Measurements from ENCODE around the gene NKAIN2.
"Not testable (repeated sequence)": the region's sequence is repeated elsewhere in the genome, so short reads cannot be mapped to it uniquely, and the experiment has no call there.

The NKAIN2 gene

GRCh38 chr6:124539096-124539495 is 735.4 kb downstream of the NKAIN2 start:
- TF ChIP-seq, protein P1, sequence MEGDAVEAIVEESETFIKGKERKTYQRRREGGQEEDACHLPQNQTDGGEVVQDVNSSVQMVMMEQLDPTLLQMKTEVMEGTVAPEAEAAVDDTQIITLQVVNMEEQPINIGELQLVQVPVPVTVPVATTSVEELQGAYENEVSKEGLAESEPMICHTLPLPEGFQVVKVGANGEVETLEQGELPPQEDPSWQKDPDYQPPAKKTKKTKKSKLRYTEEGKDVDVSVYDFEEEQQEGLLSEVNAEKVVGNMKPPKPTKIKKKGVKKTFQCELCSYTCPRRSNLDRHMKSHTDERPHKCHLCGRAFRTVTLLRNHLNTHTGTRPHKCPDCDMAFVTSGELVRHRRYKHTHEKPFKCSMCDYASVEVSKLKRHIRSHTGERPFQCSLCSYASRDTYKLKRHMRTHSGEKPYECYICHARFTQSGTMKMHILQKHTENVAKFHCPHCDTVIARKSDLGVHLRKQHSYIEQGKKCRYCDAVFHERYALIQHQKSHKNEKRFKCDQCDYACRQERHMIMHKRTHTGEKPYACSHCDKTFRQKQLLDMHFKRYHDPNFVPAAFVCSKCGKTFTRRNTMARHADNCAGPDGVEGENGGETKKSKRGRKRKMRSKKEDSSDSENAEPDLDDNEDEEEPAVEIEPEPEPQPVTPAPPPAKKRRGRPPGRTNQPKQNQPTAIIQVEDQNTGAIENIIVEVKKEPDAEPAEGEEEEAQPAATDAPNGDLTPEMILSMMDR (IDR thresholded peaks at IDR 0.05; ENCODE audit: low read depth, low read length), result no peak
- DNase-seq (ENCODE audit: low read depth, low spot score), result no peak
- in situ Hi-C loops (cut with HindIII; ENCODE audit: low sequenced_read_pairs), result no loop called here
- H3K4me3 ChIP-seq (ENCODE audit: low read depth, low read length), result no peak overlapping the region

- in situ Hi-C loops (cut with HindIII; ENCODE audit: low sequenced_read_pairs), result no loop called here
- no peak for DNase-seq (ENCODE audit: low read depth, low spot score)
- H3K4me3 ChIP-seq (ENCODE audit: low read depth, low read length), result no peak overlapping the region
- TF ChIP-seq, protein P1 (IDR thresholded peaks at IDR 0.05; ENCODE audit: low read depth, low read length), result no peak
These were observed 737.9 kb downstream of the NKAIN2 start for GRCh38 chr6:124541573-124541972.

GRCh38 chr6:124546601-124547000 is 742.9 kb downstream of the NKAIN2 start:
- TF ChIP-seq, protein P1 (IDR thresholded peaks at IDR 0.05; ENCODE audit: low read depth, low read length), result no peak
- no peak overlapping the region for H3K4me3 ChIP-seq (ENCODE audit: low read depth, low read length)
- no peak for DNase-seq (ENCODE audit: low read depth, low spot score)
- in situ Hi-C loops (cut with HindIII; ENCODE audit: low sequenced_read_pairs), result no loop called here

DNA sequence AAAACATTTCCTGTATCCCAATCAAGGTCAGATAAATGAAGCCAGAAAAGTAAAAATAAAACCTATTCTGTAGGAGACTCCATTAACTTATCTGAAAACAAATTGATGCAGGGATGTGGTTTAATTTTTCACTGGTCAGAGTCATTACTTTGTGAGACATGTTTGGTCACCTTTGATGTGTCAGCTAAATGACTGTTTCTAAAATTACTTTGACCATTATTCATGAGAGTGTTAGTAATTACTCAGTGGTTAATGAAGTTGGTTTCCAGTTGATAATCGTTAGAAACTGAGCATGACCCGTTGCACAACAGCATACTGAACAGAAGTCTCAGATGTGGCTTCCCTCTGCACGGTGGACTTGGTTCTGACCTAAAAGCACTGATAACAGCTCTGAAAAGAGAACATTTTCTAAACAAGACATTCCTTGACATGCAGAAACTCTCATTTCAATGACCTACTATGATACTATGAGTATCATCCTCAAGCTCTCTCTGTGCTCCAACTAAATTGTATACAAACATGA is 748.1 kb downstream of the NKAIN2 start:
- in situ Hi-C loops (cut with HindIII; ENCODE audit: low sequenced_read_pairs), result no loop called here
- H3K4me3 ChIP-seq (ENCODE audit: low read depth, low read length), result no peak overlapping the region
- no peak for DNase-seq (ENCODE audit: low read depth, low spot score)
- TF ChIP-seq, protein P1 (IDR thresholded peaks at IDR 0.05; ENCODE audit: low read depth, low read length), result no peak

DNA sequence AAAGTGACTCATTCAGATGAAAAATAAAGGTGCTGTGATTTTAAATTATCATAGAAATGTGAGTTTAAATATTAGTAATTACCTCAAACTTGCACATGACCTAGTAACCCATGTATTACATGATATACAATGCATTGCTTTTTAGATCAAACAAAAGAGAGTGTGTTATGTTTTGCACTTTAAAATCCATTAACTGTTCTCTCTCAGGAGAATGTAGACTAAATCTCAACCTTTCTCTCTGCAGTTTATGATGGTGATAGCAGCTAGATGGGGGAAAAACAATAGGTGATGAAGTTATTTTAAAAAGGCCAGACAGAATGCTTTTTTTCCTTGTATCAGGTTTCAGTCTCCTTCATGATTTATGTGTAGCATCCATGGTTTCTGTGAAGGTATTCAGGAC is 754.2 kb downstream of the NKAIN2 start:
- no peak overlapping the region for H3K4me3 ChIP-seq (ENCODE audit: low read depth, low read length)
- TF ChIP-seq, protein P1 (IDR thresholded peaks at IDR 0.05; ENCODE audit: low read depth, low read length), result no peak

GRCh38 chr6:124560078-124560477 is 756.4 kb downstream of the NKAIN2 start:
- DNase-seq (ENCODE audit: low read depth, low spot score); H3K4me3 ChIP-seq (ENCODE audit: low read depth, low read length); in situ Hi-C loops (cut with HindIII; ENCODE audit: low sequenced_read_pairs): not testable (repeated sequence)

More for the DNA sequence above, 754.2 kb downstream of the NKAIN2 start:
- in situ Hi-C loops (cut with HindIII; ENCODE audit: low sequenced_read_pairs), result no loop called here
- DNase-seq (ENCODE audit: low read depth, low spot score), result no peak

DNA sequence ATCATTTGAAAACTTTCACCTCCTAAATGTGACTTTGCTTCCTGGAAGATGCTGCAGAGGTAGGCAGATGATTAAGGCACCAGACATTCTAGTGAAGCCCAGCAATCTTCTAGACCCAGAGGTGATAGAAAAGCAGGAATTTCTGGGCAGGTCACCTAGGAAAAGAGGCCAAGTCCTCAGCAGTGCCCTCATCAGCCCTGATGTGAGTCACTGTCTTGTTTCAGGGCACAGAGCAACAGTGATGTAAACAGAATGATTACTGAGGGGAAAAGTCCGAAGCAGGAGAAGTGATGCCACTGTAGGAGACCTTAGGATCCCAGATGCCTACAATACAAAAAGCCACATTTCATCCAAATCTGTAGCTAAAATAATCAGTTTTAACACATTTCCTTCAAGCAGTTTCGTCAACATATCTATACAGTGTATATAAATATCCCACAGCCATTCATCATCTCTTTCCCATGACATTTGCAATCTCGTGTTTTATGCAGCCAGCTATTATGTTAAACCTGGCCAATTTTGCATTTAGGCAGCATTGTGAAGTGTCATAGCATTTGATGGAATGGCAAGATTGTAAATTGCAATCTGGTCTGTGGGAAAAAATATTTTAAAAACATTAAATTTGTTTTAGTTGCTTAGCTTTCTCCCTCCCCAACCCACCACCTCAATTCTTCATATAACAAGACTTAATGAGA is 757.4 kb downstream of the NKAIN2 start:
- no peak for DNase-seq (ENCODE audit: low read depth, low spot score)
- TF ChIP-seq, protein P1 (IDR thresholded peaks at IDR 0.05; ENCODE audit: low read depth, low read length), result no peak
- in situ Hi-C loops (cut with HindIII; ENCODE audit: low sequenced_read_pairs), result no loop called here
- H3K4me3 ChIP-seq (ENCODE audit: low read depth, low read length), result no peak overlapping the region
